Measurements from ENCODE around the gene PAFAH1B2. TPM values are rescaled to one million over a fixed set of nuclear protein-coding genes. Genes with fewer than 3 reads are reported as not detected.

PAFAH1B2 gene
- total and polyA plus RNA-seq, 4 donors: 22.2 to 73.1 (median 47.3) TPM

DNA sequence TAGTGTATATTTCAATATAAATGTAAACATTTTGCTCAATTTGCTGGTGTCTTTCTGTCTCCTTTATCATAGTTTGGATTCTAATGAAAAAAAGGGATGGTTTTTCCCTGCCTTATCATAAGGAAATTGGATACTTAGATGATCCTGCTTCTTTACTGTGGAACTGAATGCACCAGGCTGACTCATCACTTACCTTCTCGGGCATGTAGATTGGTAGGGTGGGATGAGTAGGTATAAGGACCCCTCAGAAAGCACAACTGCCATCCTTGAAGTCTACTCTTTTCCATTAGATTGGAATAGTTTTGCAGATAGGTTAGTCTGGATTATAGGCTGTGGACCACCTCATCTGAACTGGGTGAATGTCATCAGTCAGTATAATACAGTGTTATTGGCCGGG lies 26.9 kb downstream of the PAFAH1B2 start:
- H3K4me1 ChIP-seq (ENCODE audit: control insufficient read depth in 5 of 5, insufficient read depth in 5 of 5, low read length in 5 of 5): peaks cover 0 to 15% (median 0%) of the 10 kb centered on the region in 5 donors
- peak overlapping the region in 1 of 2 donors; percentile 29 for H3K27ac ChIP-seq (ENCODE audit: low read depth in 1 of 2, low read length in 1 of 2)
- DNase-seq: no peak
- H3K9me3 ChIP-seq (ENCODE audit: control insufficient read depth in 4 of 4, insufficient read depth in 3 of 4, low read length in 3 of 4): no peaks in the 10 kb centered on the region
- TF ChIP-seq, protein P1, sequence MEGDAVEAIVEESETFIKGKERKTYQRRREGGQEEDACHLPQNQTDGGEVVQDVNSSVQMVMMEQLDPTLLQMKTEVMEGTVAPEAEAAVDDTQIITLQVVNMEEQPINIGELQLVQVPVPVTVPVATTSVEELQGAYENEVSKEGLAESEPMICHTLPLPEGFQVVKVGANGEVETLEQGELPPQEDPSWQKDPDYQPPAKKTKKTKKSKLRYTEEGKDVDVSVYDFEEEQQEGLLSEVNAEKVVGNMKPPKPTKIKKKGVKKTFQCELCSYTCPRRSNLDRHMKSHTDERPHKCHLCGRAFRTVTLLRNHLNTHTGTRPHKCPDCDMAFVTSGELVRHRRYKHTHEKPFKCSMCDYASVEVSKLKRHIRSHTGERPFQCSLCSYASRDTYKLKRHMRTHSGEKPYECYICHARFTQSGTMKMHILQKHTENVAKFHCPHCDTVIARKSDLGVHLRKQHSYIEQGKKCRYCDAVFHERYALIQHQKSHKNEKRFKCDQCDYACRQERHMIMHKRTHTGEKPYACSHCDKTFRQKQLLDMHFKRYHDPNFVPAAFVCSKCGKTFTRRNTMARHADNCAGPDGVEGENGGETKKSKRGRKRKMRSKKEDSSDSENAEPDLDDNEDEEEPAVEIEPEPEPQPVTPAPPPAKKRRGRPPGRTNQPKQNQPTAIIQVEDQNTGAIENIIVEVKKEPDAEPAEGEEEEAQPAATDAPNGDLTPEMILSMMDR (IDR thresholded peaks at IDR 0.05; ENCODE audit: control extremely low read depth, extremely low read depth): no peak
- H3K4me3 ChIP-seq: no peak overlapping the region
- no peak overlapping the region for H3K9ac ChIP-seq (ENCODE audit: insufficient read depth in 1 of 2, low read length in 2 of 2)
- no peak for ATAC-seq (ENCODE audit: insufficient read depth, low FRiP score)
- no peaks in the 10 kb centered on the region for H3K27me3 ChIP-seq (ENCODE audit: control insufficient read depth in 3 of 3, insufficient read depth in 3 of 3, low read length in 2 of 3)
- peaks cover 0 to 18% (median 10%) of the 10 kb centered on the region in 4 donors for H3K36me3 ChIP-seq (ENCODE audit: control insufficient read depth in 4 of 4, insufficient read depth in 4 of 4, low read length in 4 of 4)
- WGBS, 2 donors: 98 to 99% methylated on average over 2 of the region's 2 CpGs

DNA sequence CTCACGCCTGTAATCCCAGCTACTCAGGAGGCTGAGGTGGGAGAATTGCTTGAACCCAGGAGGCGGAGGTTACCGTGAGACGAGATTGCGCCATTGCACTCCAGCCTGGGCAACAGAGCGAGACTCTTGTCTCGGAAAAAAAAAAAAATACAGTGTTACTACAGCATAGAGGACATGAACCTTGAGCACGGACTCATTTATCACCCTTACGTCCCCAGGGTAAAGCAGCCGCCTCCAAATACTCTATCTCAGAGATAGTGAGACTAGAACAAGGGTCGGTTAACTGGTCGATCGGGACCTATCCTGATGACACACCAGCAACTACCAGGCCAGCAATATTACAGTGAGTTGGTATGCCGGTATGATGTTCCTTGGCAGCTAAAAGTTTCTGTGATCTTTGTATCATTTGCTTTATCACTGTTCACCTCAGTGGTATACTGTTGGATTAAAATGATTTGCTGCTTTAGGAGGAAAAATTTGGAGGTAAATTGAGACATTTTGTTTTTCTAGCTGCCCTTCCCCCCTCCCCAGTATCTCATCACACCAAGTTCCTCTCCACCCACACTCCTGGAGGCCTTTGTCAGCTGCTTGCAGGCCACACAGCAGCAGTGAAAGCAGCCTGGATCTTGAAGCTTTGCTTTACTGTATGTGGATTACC lies 27.4 kb downstream of the PAFAH1B2 start:
- TF ChIP-seq, protein P1 (IDR thresholded peaks at IDR 0.05; ENCODE audit: control extremely low read depth, extremely low read depth): no peak
- 83 to 91% methylated on average over 14 of the region's 14 CpGs for WGBS, 2 donors
- Histone ChIP-seq H3K9ac (ENCODE audit: insufficient read depth in 1 of 2, low read length in 2 of 2) (no peak overlapping the region), H3K36me3 (ENCODE audit: control insufficient read depth in 4 of 4, insufficient read depth in 4 of 4, low read length in 4 of 4) (peaks cover 0 to 14% (median 9%) of the 10 kb centered on the region in 4 donors), H3K9me3 (ENCODE audit: control insufficient read depth in 4 of 4, insufficient read depth in 3 of 4, low read length in 3 of 4) (no peaks in the 10 kb centered on the region), H3K27me3 (ENCODE audit: control insufficient read depth in 3 of 3, insufficient read depth in 3 of 3, low read length in 2 of 3) (no peaks in the 10 kb centered on the region), H3K4me3 (no peak overlapping the region), H3K27ac (ENCODE audit: low read depth in 1 of 2, low read length in 1 of 2) (peak overlapping the region in 1 of 2 donors; percentile 29), H3K4me1 (ENCODE audit: control insufficient read depth in 5 of 5, insufficient read depth in 5 of 5, low read length in 5 of 5) (peaks cover 0 to 15% (median 0%) of the 10 kb centered on the region in 5 donors)
- ATAC-seq (ENCODE audit: insufficient read depth, low FRiP score): no peak
- no peak for DNase-seq

DNA sequence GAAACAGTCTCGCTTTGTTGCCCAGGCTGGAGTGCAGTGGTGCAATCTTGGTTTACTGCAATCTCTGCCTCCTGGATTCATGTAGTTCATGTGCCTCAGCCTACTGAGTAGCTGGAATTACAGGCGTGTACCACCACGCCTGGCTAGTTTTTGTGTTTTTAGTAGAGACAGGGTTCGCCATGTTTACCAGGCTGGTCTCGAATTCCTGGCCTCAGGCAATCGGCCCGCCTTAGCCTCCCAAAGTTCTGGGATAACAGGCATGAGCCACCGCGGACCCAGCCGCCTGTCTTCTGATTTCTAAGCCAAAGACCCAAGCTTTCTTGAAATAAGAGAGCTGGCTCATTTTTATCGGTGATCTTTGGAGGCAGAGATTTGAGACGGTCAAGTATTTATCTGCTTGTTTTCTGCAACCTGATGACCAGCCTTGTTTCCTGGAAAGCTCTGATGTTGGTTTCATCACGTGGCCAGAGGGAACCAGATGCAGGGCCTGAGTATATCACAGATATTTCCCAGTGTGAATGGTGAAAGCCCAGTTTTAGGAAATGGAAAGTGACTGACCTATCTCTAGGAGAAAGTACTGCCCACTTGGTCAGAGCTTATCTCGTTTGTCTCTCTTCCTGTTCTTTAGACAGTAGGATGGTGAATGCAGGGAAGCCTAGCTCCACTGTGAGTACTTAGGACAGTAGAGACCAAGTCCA lies 28.8 kb downstream of the PAFAH1B2 start:
- TF ChIP-seq, protein P1 (IDR thresholded peaks at IDR 0.05; ENCODE audit: control extremely low read depth, extremely low read depth): no peak
- DNase-seq: no peak
- peak; percentile 29 for ATAC-seq (ENCODE audit: insufficient read depth, low FRiP score)
- 80 to 87% methylated on average over 14 of the region's 14 CpGs for WGBS, 2 donors
- H3K9ac ChIP-seq (ENCODE audit: insufficient read depth in 1 of 2, low read length in 2 of 2): no peak overlapping the region
- H3K4me1 ChIP-seq (ENCODE audit: control insufficient read depth in 5 of 5, insufficient read depth in 5 of 5, low read length in 5 of 5): peaks cover 0 to 15% (median 2%) of the 10 kb centered on the region in 5 donors
- H3K36me3 ChIP-seq (ENCODE audit: control insufficient read depth in 4 of 4, insufficient read depth in 4 of 4, low read length in 4 of 4): peaks cover 0 to 8% (median 5%) of the 10 kb centered on the region in 4 donors
- peak overlapping the region; percentile 11 to 33 for H3K27ac ChIP-seq (ENCODE audit: low read depth in 1 of 2, low read length in 1 of 2)
- H3K4me3 ChIP-seq: no peak overlapping the region
- no peaks in the 10 kb centered on the region for H3K27me3 ChIP-seq (ENCODE audit: control insufficient read depth in 3 of 3, insufficient read depth in 3 of 3, low read length in 2 of 3)
- H3K9me3 ChIP-seq (ENCODE audit: control insufficient read depth in 4 of 4, insufficient read depth in 3 of 4, low read length in 3 of 4): no peaks in the 10 kb centered on the region
